ENCODE data around the gene RNF144B.

- TF ChIP-seq EZH2phosphoT487 (IDR thresholded peaks at IDR 0.05; ENCODE audit: unreplicated experiment) (no peak), JUNB (IDR thresholded peaks at IDR 0.05; ENCODE audit: unreplicated experiment) (no peak), CTCF (conservative IDR thresholded peaks at IDR 0.05; ENCODE audit: low read depth in 2 of 2) (no peak), EZH2 (IDR thresholded peaks at IDR 0.05; ENCODE audit: low read depth, unreplicated experiment) (no peak), POLR2AphosphoS5 (IDR thresholded peaks at IDR 0.05; ENCODE audit: low read depth) (no peak), ZNF114 (CRISPR knock-in tag; IDR thresholded peaks at IDR 0.05) (no peak)
These were observed 120.4 kb downstream of the RNF144B start for GRCh38 chr6:18507561-18507960.
